Epithelial cell of esophagus (primary cell): Measurements from ENCODE around the gene ZER1.

Experiments
- DNase-seq: peaks from one replicate; pipeline ENCODE4 v3.0.0; 2010; ENCODE audit warnings: low read depth
- H3K4me3 ChIP-seq: 2 replicates; pipeline ENCODE4 v1.5.1; 2011; ENCODE audit warnings: mild to moderate bottlenecking, low read length, control low read depth
- CTCF ChIP-seq: IDR thresholded peaks from 2 replicates; pipeline ENCODE4 v1.5.1; 2011; ENCODE audit warnings: low read depth, mild to moderate bottlenecking, low read length, control low read depth, inconsistent platforms; ENCODE audit not compliant: insufficient read depth; ENCODE audit errors: missing control alignments

Gene ZER1

GRCh38 chr9:128762671-128763449, 8.9 kb downstream of the ZER1 start:
- no peak for DNase-seq
- H3K4me3 ChIP-seq, result no peak overlapping the region
- TF ChIP-seq CTCF, result no peak

- DNase-seq, result no peak
- no peak for TF ChIP-seq CTCF
- no peak overlapping the region for H3K4me3 ChIP-seq
Observed at GRCh38 chr9:128757602-128758001, 14.1 kb downstream of the ZER1 start.

- DNase-seq, result no peak
- no peak overlapping the region for H3K4me3 ChIP-seq
- no peak for TF ChIP-seq CTCF
Observed at GRCh38 chr9:128753627-128754026, 18.1 kb downstream of the ZER1 start.

- no peak overlapping the region for H3K4me3 ChIP-seq
- TF ChIP-seq CTCF, result no peak
- DNase-seq, result no peak
Observed at GRCh38 chr9:128750926-128751595, 20.7 kb downstream of the ZER1 start.

- H3K4me3 ChIP-seq, result no peak overlapping the region
- no peak for DNase-seq
- TF ChIP-seq CTCF, result no peak
Observed at GRCh38 chr9:128747241-128747640, 24.5 kb downstream of the ZER1 start.

GRCh38 chr9:128743421-128743820, 28.3 kb downstream of the ZER1 start:
- no peak for TF ChIP-seq CTCF
- DNase-seq, result no peak
- no peak overlapping the region for H3K4me3 ChIP-seq
